OCI-LY3 (cell line): Measurements from ENCODE around the gene C2CD4D.

Source experiments
- CTCF ChIP-seq: fragments of 200-600, 300-600 bp; sonication (generic); IDR thresholded peaks from 2 replicates; pipeline ENCODE4 v1.5.1; 2014; ENCODE audit warnings: antibody characterized with exemption, low read length, low read depth
- EZH2phosphoT487 ChIP-seq: fragments of 200-600 bp; shearing (Covaris generic); IDR thresholded peaks from 2 replicates; pipeline ENCODE4 v1.6.1; 2018; ENCODE audit warnings: antibody characterized with exemption, mixed run types, low read depth

- TF ChIP-seq CTCF, result no peak
- no peak for TF ChIP-seq EZH2phosphoT487
Measured at GRCh38 chr1:151831256-151831591, 8.4 kb downstream of the C2CD4D start.
